HG03565 (cell line): Measurements from ENCODE around the gene DDIT4.
A peak's percentile ranks its signal among the peaks of the same experiment; 100 is the strongest.
"Not testable (repeated sequence)": the region's sequence is repeated elsewhere in the genome, so short reads cannot be mapped to it uniquely, and the experiment has no call there.

Source experiments
- ATAC-seq: cut with Tn5 transposase; IDR thresholded peaks from one replicate; pipeline ENCODE4 v1.9.1; 2021; ENCODE audit warnings: mild to moderate bottlenecking, moderate library complexity; ENCODE audit not compliant: unreplicated experiment

DDIT4 gene

DNA sequence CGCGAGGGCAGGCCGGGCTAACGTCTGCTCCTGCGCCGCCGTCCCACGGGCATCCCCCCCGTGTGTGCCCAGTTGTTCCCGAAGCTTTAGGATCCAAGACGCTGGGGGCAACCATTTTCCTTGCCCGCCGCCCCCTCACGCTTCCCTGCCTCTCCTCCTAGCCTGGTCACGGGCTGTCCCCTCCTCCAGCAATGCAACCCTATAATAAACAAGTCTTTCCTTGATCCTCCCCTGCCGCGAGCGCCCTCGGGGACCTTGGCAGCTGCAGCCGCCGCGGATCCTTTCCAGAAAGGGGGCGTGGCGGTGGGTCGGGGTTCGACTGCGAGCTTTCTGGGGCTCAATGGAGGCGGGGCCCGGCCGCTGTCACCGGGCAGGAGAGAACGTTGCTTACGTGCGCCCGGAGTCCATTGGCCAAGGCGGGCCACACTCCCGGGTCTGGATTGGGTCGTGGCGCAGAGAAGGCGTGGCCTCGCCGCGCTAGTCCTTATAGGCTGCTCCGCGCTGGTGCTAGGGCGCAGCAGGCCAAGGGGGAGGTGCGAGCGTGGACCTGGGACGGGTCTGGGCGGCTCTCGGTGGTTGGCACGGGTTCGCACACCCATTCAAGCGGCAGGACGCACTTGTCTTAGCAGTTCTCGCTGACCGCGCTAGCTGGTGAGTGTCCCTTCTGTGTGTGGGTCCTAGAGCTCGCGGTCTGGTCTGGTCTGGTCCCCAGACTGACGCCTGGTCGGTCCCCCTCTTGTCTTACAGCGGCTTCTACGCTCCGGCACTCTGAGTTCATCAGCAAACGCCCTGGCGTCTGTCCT, at the start of gene DDIT4:
Gene DDIT4 (plus strand): TSS at position 515 of the 803 bp plus-strand sequence. CDS start 293 bp downstream, outside the sequence.
- peak; percentile 75 for ATAC-seq

DNA sequence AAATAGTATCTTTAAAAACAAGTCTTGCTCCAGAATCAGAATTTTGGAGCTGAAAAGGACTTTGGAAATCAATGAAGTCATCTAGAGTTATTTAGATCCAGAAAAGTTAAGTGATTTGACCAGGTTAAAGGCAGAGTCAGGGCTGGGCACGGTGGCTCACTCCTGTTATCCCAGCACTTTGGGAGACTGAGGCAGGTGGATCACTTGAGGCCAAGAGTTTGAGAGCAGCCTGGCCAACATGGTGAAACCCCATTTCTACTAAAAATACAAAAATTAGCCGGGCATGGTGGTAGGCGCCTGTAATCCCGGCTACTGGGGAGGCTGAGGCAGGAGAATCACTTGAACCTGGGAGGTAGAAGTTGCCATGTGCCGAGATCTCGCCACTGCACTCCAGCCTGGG, 49.5 kb upstream of the DDIT4 start:
- ATAC-seq = not testable (repeated sequence)

DNA sequence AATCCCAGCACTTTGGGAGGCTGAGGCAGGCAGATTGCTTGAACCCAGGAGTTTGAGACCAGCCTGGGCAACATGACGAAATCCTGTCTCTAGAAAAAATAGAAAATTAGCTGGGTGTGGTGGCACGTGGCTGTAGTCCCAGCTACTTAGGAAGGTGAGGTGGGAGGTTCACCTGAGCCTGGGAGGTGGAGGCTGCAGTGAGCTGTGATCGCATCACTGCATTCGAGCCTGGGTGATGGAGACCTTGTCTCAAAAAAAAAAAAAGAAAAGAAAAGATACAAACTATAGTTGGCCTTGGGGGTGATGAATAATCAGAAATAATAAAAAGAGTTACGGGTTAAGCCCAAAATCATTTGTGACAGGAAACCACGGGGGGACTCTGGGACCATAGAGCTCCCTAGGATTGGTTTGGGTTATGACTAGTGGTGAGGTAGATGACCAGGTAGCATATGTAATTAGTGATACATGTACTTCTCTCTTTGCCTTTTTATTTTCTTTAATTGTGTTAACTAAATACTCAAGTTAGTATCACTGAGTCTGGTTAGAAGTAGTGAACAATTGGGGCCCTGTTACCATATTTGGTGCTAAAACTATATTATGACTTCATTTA, 47.2 kb upstream of the DDIT4 start:
- ATAC-seq = no peak

DNA sequence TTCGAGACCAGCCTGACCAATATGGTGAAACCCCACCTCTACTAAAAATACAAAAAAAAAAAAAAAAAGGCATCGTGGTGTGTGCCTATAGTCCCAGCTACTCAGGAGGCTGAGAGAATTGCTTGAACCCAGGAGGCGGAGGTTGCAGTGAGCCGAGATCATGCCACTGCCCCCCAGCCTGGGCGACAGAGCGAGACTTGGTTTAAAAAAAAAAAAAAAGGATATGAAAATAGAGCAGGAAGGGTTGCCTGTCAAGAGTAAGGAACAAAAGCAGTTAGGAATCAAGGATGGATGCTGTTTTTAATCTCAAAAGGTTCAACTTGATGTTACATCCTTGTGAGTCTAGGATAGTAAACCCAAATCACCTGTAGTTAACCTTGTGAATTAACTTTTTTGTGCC, 45.9 kb upstream of the DDIT4 start:
- no peak for ATAC-seq

DNA sequence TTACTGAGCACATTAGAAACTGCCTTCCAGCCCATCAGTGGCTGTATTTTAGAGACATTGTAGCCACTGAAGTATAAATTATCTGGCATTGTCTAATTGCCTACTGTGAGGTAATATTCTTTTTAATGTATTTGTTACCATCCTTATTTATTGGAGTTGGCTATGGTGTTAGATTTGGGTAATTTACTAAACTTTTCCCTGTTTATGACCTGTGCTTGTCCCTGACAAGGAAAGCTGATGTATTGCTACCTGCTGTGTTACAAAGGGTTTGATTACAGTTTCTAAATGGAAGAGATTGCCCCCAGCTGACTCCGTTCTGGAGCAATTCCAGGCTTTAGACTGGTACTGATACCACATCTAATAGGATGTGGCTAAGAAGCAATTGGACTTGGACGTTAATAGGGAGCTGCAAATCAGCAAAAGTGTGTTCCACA, 45.4 kb upstream of the DDIT4 start:
- no peak for ATAC-seq

DNA sequence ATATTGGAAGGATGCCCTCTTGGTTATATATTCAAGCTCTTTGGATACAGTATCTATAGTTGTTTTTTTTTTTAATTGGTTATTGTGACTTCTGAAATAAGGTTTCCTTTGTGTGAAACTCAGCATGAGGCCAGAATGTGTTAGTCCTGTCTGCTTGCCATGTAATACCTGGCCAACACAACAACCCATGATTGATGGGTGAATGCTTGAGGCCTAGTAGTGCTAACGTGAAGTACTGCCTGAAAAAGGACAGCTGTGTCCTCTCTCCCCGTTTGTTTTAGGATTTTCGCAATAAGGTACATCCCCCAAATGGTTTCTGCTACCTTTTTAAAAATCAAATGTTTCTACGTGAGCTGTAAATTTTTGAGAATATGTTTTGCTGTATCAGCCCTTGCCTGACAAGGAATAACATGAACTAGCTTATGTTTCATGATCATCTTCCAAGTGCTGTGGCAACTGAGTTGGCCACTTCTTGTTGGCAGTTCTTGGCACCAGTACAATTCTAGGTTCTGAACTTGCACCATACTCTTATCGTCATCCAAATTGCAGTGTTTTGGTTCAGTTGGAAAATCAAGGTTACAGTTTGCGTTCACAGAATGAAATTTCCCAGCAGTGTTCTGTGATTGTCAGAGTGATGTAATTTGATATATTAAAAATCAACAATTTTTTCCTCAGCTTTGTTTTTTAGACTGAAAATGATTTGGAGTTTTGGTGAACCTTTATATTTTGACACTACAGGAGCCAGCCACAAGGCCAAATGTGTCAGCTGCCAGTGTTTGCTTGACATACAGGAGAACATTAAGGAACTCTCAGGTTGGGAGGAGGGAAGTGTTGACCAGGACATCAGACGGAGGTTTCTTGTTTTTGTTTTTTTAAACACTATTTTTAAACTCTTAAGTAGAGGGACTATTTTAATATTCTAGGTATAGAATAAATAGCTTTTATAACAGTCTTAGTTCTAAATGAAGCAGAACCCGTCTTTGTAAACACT, 44.2 kb upstream of the DDIT4 start:
- no peak for ATAC-seq

GRCh38 chr10:72233621-72234020, 40.1 kb upstream of the DDIT4 start:
- no peak for ATAC-seq

DNA sequence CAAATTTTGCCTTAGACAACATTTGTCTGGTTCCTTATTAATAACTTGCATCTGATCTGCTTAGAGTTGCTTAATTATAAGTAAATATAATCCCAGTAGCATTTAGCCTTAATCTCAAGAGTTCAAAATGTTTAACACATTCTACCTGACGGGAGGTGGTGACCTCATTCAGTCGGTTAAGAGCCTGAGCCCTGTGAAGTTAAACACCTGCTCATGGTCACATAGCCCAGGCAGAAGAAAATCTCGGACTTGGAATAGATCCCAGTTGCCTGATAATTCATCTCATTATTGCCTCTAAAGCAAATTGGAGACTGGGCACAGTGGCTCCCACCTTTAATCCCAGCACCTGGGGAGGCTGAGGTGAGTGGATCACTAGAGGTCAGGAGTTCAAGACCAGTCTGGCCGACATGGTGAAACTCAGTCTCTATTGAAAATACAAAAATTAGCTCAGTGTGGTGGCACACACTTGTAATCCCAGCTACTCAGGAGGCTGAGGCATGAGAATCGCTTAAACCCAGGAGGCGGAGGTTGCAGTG, 39.1 kb upstream of the DDIT4 start:
- no peak for ATAC-seq

DNA sequence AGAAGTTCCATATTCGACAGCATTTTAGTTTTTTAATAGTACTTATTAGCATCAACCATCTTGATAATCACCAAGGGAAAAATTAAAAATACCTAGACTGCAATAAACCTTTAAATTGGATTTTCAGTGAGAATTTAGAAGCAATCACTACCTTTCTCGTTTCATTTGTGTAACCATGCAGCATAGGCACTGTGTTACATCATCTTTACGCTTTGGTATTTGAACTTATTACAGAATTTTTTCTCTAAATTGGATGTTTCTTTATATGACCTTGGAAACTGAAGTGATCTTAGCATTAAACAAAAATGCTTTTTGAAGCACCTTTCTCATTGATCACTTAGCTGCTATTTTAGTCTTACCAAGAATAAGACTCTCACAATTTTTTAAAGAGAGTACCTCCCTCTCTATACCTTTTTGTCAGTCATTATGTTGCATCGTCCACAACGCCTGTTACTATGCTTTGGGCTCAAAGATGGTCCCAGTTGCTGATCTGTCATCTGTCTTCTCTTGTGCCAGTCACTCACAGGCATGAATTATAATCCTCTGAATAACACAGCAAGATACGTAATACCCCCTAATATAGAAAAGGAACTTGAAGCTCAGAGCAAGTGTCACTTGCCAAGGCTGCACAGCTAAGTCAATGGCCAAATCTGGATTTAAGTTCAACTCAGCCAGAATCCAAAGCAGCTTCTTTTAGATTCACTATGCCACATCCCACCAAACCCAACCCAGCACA, 38.0 kb upstream of the DDIT4 start:
- no peak for ATAC-seq

DNA sequence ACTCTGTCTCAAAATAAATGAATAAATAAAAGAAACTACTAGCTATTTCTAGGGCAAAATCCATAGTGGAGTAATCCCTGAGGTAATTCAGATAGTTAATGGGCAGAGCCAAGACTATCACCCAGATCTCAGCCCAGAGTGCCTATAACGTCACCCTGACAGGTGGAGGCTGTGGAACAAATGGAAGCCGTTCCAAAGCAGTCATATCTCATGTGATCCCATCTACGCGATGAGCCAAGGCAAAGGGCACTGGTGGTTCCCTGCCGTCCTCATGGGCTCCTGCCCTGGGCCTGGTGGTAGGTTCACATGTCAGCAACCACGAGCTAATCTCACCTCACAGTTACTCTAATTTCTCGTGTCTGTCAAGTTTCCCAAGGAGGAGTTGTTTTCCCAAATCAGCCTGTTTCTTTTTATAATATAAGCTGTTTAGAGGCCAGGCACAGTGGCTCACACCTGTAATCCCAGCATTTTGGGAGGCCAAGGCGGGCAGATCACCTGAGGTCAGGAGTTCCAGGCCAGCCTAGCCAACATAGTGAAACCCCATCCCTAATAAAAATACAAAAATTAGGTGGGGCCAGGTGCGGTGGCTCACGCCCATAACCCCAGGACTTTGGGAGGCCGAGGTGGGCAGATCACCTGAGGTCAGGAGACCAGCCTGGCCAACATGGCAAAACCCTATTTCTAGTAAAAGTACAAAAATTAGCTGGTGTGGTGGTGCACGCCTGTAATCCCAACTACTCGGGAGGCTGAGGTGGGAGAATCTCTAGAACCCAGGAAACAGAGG, 35.1 kb upstream of the DDIT4 start:
- ATAC-seq = no peak

DNA sequence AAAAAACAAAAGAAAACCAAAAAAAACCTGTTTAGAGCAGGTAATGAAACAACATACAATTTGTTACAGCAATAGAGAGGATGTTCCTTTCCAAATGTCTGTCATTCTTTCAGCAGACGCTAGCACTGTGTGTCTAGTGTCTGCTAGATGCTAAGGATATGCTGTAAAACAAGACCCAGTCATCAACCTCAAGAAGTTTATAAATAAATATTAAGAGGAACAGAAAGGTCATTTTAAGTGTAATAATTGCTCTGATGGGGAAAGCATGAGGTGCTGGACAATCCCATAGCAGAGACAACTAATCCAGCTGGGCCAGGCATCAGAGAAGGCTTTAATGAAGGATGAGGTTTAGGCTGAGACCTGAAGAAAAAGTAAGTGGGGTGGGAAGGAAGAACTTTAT, 34.3 kb upstream of the DDIT4 start:
- no peak for ATAC-seq

DNA sequence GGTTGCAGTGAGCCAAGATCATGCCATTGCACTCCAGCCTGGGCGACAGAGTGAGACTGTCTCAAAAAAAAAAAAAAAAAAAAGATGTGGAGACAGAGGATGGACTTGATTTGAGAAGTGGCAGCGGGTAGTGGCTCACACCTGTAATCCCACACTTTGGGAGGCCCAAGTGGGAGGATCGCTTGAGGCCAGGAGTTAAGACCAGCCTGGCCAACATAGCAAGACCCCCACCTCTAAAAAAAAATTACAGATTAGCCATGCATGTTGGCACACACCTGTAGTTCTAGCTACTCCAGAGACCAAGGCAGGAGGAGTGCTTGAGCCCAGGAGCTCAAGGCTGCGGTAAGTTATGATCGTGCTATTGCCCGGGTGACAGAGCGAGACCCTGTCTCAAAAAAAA, 33.4 kb upstream of the DDIT4 start:
- ATAC-seq = no peak

DNA sequence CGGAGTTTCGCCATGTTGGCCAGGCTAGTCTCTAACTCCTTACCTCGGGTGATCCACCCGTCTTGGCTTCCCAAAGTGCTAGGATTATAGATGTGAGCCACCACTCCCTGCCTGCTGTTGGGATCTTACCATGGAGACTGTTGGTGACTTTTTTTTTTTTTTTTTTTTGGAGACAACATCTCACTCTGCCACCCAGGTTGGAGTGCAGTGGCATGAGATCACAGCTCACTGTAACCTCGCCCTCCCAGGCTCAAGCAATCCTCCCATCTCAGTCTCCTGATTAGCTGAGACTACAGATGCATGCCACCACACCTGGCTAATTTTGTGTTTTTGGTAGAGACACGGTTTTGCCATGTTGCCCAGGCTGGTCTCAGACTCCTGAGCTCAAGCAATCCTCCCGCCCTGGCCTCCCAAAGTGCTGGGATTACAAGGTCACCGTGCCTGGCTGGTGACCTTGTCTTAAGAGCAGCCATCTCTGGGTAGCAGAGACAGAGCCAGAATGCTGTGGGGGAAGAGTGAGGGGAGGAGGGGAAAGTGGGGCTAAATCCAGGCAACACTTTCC, 32.0 kb upstream of the DDIT4 start:
- ATAC-seq = no peak

DNA sequence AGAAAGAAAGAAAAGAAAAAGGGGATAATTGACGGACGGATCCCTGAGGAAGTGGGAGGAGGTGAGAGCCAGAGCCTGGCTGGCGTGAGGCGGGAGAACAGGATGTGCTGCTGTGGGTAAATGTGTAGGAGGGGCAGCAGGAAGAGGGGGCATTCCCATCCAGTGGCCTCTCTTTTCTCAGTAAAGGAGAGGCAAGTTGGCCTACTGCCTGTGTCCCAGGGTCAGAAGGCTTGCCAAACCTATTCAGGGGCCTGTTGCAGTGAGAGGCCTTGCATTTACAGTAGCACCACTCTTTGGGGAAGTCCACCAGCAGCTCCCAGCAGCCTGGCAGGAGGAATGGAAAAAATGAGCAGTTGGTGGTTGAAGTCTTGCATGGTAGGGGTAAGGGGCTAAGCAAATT, 31.0 kb upstream of the DDIT4 start:
- no peak for ATAC-seq

- ATAC-seq = no peak
Measured at GRCh38 chr10:72243822-72244437, 29.8 kb upstream of the DDIT4 start.

DNA sequence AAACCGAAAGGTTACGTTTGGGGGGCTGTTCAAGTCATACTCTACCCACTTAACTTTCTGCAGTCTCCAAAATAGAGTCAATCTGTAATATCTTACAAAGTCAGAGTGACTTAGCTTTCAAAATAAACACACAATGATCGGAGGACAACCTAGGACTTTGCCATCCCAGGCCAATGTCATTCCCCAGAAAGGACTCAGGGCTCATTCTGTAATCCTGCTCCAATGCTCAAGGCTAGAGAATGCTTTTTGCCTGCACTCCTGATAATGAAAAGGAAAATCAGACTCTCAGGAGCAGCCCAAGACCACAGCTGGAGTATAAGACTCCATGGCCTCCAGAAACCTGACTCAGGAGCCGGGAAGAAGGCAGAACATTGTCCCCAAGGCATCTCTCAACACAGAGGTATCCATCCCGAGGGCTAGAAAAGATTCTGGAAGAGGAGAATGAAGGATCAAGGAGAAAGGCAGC, 29.1 kb upstream of the DDIT4 start:
- no peak for ATAC-seq

- no peak for ATAC-seq
Measured at GRCh38 chr10:72245949-72246525, 27.7 kb upstream of the DDIT4 start.

- peak; percentile 65 for ATAC-seq
Measured at GRCh38 chr10:72248468-72249151, 25.1 kb upstream of the DDIT4 start.
